PC-3 (cell line): ENCODE results near the gene WNT5B.

ENCODE experiments used
- EZH2 ChIP-seq: fragments of 300-600 bp; sonication (generic); IDR thresholded peaks from one replicate; pipeline ENCODE4 v1.6.1; 2017; ENCODE audit warnings: antibody characterized with exemption, mild to moderate bottlenecking, low read length; ENCODE audit not compliant: unreplicated experiment
- EZH2phosphoT487 ChIP-seq: fragments of 300-600 bp; sonication (generic); IDR thresholded peaks from 2 replicates; pipeline ENCODE4 v1.6.1; 2018; ENCODE audit warnings: mild to moderate bottlenecking, antibody characterized with exemption, low read length, borderline replicate concordance
- TF ChIP-seq, protein P1 (sequence below): fragments of 300-600 bp; sonication (generic); conservative IDR thresholded peaks from 2 replicates; pipeline ENCODE4 v1.5.1; 2017; ENCODE audit warnings: antibody characterized with exemption, low read depth, mild to moderate bottlenecking, low read length

DNA sequence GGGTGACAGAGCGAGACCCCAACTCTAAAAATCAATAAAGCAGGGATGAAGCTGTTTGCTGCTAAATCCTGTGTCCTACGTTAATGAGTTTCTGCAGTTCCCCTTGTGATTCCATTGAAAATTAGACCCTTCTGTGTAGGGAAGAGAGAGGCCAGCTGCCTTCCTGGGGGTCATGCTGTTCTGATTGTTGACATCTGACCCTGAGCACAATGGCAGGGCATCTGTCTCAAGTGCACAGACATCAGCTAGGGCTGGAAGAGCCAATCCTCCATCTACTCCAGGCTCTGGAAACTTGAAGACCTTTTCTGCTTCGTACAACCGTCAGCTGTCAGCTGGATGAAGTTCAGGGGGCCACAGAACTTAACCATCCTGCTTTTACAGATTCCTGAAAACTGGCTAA lies 44.7 kb upstream of the WNT5B start:
- TF ChIP-seq, protein P1, sequence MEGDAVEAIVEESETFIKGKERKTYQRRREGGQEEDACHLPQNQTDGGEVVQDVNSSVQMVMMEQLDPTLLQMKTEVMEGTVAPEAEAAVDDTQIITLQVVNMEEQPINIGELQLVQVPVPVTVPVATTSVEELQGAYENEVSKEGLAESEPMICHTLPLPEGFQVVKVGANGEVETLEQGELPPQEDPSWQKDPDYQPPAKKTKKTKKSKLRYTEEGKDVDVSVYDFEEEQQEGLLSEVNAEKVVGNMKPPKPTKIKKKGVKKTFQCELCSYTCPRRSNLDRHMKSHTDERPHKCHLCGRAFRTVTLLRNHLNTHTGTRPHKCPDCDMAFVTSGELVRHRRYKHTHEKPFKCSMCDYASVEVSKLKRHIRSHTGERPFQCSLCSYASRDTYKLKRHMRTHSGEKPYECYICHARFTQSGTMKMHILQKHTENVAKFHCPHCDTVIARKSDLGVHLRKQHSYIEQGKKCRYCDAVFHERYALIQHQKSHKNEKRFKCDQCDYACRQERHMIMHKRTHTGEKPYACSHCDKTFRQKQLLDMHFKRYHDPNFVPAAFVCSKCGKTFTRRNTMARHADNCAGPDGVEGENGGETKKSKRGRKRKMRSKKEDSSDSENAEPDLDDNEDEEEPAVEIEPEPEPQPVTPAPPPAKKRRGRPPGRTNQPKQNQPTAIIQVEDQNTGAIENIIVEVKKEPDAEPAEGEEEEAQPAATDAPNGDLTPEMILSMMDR: no peak
- TF ChIP-seq EZH2 (no peak), EZH2phosphoT487 (no peak)
